Esophagus muscularis mucosa (tissue), 4 donors: ENCODE measurements around the gene NAXD.
"Not testable (repeated sequence)": the region's sequence is repeated elsewhere in the genome, so short reads cannot be mapped to it uniquely, and the experiment has no call there.

ENCODE experiments used
- CTCF ChIP-seq, 3 experiments: fragments of 200-600 bp in 2 of 3; fragments of 450-650 bp in 1 of 3; sonication (generic) in 2 of 3; IDR thresholded peaks; one replicate each; pipeline ENCODE4 v1.5.1; 2017 to 2019; ENCODE audit warnings: antibody characterized with exemption in 3 of 3, mild to moderate bottlenecking in 2 of 3, moderate library complexity in 1 of 3
- EP300 ChIP-seq: sonication (generic); formaldehyde crosslinking; IDR thresholded peaks from one replicate; pipeline ENCODE4 v1.6.1; 2017; ENCODE audit warnings: antibody characterized with exemption
- POLR2A ChIP-seq: fragments of 450-650 bp; IDR thresholded peaks from one replicate; pipeline ENCODE4 v1.6.1; 2017; ENCODE audit warnings: antibody characterized with exemption, moderate library complexity, mild to moderate bottlenecking, low read depth
- POLR2AphosphoS5 ChIP-seq, 2 donors: sonication (generic); formaldehyde crosslinking; IDR thresholded peaks; one replicate each; pipeline ENCODE4 v1.6.1; 2017; ENCODE audit warnings: antibody characterized with exemption in 2 of 2

GRCh38 chr13:110606281-110606680 is 9.1 kb upstream of the NAXD start:
- not testable (repeated sequence) for TF ChIP-seq CTCF (IDR thresholded peaks at IDR 0.05); POLR2A; POLR2AphosphoS5 (IDR thresholded peaks at IDR 0.05); EP300
